Thoracic aorta (tissue), 2 donors: ENCODE measurements around the gene KLHL4. TPM values are rescaled to one million over a fixed set of nuclear protein-coding genes. Genes with fewer than 3 reads are reported as not detected.
A peak's percentile ranks its signal among the peaks of the same experiment; 100 is the strongest.
"Not testable (repeated sequence)": the region's sequence is repeated elsewhere in the genome, so short reads cannot be mapped to it uniquely, and the experiment has no call there.

ENCODE experiments used
- ATAC-seq: fragments of 150-250 bp; one replicate; pipeline ENCODE4 v1.8.0; 2017; ENCODE audit warnings: low read depth; ENCODE audit not compliant: insufficient number of reproducible peaks, low FRiP score
- DNase-seq: peaks from one replicate; pipeline ENCODE4 v3.0.0-alpha.2; 2020; ENCODE audit warnings: low spot score
- H3K27ac ChIP-seq, 2 donors: fragments of 200-600 bp; sonication (generic); 1 replicate in 1 of 2; 2 replicates in 1 of 2; pipeline ENCODE4 v1.5.1; 2016; ENCODE audit warnings: mild to moderate bottlenecking in 2 of 2, moderate library complexity in 2 of 2
- H3K27me3 ChIP-seq: fragments of 200-600 bp; sonication (generic); replicated peaks from 2 replicates; pipeline ENCODE4 v1.6.0; 2016; ENCODE audit warnings: mild to moderate bottlenecking; ENCODE audit not compliant: insufficient read depth
- H3K36me3 ChIP-seq: fragments of 200-600 bp; sonication (generic); one replicate; pipeline ENCODE4 v1.5.1; 2016
- H3K4me1 ChIP-seq, 2 donors: fragments of 200-600 bp; sonication (generic); 1 replicate in 1 of 2; 2 replicates in 1 of 2; pipeline versions ENCODE4 v1.5.1 to v1.6.0; 2016; ENCODE audit warnings: low read depth in 2 of 2, mild to moderate bottlenecking in 1 of 2; ENCODE audit not compliant: control insufficient read depth in 1 of 2
- H3K4me3 ChIP-seq: fragments of 200-600 bp; sonication (generic); 2 replicates; pipeline ENCODE4 v1.5.1; 2016; ENCODE audit warnings: mild to moderate bottlenecking
- H3K9me3 ChIP-seq: fragments of 200-600 bp; sonication (generic); 2 replicates; pipeline ENCODE4 v1.5.1; 2016
- total RNA-seq, 2 donors: library from RNA; depleted of rRNA; stranded (reverse); fragments of >200 nt; gene quantifications; one replicate each; pipeline versions ENCODE4 v1.1.0 to v1.2.3, GENCODE V29; 2016
- TF ChIP-seq, protein P1 (sequence below): fragments of 200-600 bp; sonication (generic); IDR thresholded peaks from one replicate; pipeline ENCODE4 v1.5.1; 2019; ENCODE audit warnings: antibody characterized with exemption

The KLHL4 gene, protein sequence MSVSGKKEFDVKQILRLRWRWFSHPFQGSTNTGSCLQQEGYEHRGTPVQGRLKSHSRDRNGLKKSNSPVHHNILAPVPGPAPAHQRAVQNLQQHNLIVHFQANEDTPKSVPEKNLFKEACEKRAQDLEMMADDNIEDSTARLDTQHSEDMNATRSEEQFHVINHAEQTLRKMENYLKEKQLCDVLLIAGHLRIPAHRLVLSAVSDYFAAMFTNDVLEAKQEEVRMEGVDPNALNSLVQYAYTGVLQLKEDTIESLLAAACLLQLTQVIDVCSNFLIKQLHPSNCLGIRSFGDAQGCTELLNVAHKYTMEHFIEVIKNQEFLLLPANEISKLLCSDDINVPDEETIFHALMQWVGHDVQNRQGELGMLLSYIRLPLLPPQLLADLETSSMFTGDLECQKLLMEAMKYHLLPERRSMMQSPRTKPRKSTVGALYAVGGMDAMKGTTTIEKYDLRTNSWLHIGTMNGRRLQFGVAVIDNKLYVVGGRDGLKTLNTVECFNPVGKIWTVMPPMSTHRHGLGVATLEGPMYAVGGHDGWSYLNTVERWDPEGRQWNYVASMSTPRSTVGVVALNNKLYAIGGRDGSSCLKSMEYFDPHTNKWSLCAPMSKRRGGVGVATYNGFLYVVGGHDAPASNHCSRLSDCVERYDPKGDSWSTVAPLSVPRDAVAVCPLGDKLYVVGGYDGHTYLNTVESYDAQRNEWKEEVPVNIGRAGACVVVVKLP
- under 1 TPM; 0.56 to 0.95 TPM for total RNA-seq

DNA sequence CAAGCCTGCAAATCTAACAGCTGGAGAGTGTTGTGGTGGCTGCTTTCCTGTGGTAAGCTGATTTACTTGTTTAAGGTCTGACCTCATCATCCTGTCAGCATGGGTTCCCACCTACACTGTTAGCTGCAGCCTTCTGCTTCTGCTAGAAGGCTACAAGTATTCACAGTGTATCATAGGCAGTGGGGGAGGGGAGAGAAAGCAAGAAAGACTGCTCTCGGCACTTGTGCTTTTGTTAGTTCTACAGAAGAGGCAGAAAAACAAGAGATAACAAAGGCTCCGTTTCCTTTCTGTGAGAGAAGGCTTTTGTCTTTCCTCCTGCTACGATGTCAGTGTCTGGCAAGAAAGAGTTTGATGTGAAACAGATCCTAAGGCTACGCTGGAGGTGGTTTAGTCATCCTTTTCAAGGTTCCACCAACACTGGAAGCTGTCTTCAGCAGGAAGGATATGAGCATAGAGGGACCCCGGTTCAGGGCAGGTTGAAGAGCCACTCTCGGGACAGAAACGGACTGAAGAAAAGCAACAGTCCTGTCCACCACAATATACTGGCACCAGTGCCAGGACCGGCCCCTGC, at the start of gene KLHL4:
Gene KLHL4, plus strand, starts transcription at position 232 of the 571 bp plus-strand sequence. Its CDS starts 92 bp downstream, at position 324.
- no peaks in the 10 kb centered on the region for H3K36me3 ChIP-seq
- peak within 1 kb of the TSS in 1 of 2 donors; percentile 35 for H3K27ac ChIP-seq
- no peak for ATAC-seq
- H3K27me3 ChIP-seq, result no peaks in the 10 kb centered on the region
- TF ChIP-seq, protein P1, sequence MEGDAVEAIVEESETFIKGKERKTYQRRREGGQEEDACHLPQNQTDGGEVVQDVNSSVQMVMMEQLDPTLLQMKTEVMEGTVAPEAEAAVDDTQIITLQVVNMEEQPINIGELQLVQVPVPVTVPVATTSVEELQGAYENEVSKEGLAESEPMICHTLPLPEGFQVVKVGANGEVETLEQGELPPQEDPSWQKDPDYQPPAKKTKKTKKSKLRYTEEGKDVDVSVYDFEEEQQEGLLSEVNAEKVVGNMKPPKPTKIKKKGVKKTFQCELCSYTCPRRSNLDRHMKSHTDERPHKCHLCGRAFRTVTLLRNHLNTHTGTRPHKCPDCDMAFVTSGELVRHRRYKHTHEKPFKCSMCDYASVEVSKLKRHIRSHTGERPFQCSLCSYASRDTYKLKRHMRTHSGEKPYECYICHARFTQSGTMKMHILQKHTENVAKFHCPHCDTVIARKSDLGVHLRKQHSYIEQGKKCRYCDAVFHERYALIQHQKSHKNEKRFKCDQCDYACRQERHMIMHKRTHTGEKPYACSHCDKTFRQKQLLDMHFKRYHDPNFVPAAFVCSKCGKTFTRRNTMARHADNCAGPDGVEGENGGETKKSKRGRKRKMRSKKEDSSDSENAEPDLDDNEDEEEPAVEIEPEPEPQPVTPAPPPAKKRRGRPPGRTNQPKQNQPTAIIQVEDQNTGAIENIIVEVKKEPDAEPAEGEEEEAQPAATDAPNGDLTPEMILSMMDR, result no peak
- no peak for DNase-seq
- H3K4me1 ChIP-seq, result peaks cover 0 to 6% of the 10 kb centered on the region in 2 donors
- H3K9me3 ChIP-seq, result no peaks in the 10 kb centered on the region
- peak within 1 kb of the TSS; percentile 67 for H3K4me3 ChIP-seq

DNA sequence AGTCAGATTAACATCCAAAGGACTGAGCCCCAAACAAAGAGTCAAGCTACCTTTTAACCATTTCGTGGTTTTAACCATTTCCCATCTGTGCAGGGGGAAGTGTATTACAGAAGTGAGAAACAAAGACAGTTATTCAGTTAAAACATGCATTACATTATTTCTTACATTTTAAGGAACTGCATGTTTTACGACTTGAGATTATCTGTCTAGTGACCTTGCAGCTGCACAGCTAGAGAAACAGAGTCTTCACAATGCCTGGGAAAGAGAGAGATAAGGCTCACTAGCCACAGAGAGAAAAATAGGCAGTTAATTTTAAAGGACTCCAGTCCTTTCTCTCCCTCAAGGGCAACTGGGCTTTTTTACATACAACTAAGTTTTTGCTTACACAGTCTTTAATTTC, 48.7 kb upstream of the KLHL4 start:
- ATAC-seq, result no peak
- no peaks in the 10 kb centered on the region for H3K4me1 ChIP-seq
- no peaks in the 10 kb centered on the region for H3K36me3 ChIP-seq
- no peaks in the 10 kb centered on the region for H3K9me3 ChIP-seq
- DNase-seq, result no peak
- no peaks in the 10 kb centered on the region for H3K27me3 ChIP-seq
- TF ChIP-seq, protein P1, result no peak
- no peak overlapping the region for H3K4me3 ChIP-seq
- H3K27ac ChIP-seq, result no peak overlapping the region

DNA sequence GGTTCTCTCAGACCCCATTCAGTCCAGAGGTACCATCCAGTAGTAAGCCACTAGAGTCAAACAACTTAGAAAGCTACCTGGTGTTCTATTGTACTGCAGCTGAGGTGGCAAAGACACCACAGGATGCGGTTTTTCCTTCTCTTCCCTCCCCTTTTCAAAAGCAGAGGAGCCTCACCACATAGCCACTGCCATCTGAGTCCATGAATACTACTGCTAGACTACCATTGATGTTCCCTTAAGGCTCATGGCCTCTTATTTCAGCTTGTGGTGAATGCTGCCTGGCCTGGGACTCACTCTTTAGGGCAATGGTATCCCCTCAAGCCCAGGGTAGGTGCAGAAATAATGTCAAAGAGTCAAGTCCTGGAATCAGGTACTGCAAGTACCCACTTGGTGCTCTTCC, 41.8 kb upstream of the KLHL4 start:
- Histone ChIP-seq H3K27me3 (no peaks in the 10 kb centered on the region), H3K4me3 (no peak overlapping the region), H3K4me1 (no peaks in the 10 kb centered on the region), H3K36me3 (no peaks in the 10 kb centered on the region), H3K9me3 (no peaks in the 10 kb centered on the region), H3K27ac (no peak overlapping the region)
- TF ChIP-seq, protein P1, result no peak
- ATAC-seq (no peak), DNase-seq (no peak)

DNA sequence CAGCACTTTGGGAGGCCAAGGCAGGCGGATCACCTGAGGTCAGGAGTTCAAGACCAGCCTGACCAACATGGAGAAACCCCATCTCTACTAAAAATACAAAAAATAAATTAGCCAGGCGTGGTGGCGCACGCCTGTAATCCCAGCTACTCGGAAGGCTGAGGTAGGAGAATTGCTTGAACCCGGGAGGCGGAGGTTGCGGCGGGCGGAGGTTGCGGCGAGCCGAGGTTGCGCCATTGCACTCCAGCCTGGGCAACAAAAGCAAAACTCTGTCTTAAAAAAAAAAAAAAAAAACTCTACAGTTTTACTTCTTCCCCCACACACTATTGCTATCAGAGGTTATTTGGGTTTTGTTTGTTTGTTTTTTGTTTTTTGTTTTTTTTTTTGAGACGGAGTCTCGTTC, 38.9 kb upstream of the KLHL4 start:
- not testable (repeated sequence) for ATAC-seq, DNase-seq, H3K9me3 ChIP-seq

DNA sequence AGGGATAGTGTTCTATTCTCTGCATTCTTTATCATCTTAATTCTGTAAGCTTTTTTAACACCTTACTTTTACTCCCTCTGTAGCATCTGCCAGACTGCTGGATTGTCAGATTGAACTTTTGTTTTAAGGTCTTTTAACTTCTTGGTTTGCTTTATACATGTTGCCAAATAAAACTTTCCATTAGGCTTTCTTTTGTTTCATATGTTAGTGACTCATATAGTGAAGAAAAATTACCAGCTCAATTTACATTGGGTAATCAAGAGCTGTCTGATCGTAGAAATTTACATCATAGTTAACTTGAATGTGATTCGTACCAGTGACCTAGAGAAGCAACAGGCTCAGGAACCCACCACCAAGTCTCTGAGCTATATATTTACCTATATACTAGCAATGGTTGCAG, 28.5 kb upstream of the KLHL4 start:
- TF ChIP-seq, protein P1, result no peak

More for the DNA sequence above, 38.9 kb upstream of the KLHL4 start:
- H3K27ac ChIP-seq, H3K4me3 ChIP-seq, H3K4me1 ChIP-seq, H3K36me3 ChIP-seq, H3K27me3 ChIP-seq: not testable (repeated sequence)

More for the DNA sequence above, 28.5 kb upstream of the KLHL4 start:
- H3K27ac ChIP-seq, result no peak overlapping the region
- no peaks in the 10 kb centered on the region for H3K9me3 ChIP-seq
- no peak for ATAC-seq
- no peak for DNase-seq
- no peaks in the 10 kb centered on the region for H3K36me3 ChIP-seq
- H3K27me3 ChIP-seq, result no peaks in the 10 kb centered on the region
- H3K4me1 ChIP-seq, result no peaks in the 10 kb centered on the region
- no peak overlapping the region for H3K4me3 ChIP-seq
